ENCODE results near the gene SAMD8. TPM values are rescaled to one million over a fixed set of nuclear protein-coding genes. Genes with fewer than 3 reads are reported as not detected.

SAMD8 gene
- total RNA-seq, 1 experiment from 2014 or later = 28.1 TPM

- peak overlapping the region; percentile 62 for H3K27ac Mint-ChIP-seq (ENCODE audit: low read depth, unreplicated experiment)
- BruUV-seq (replicated peaks) = no TSS peak
- peaks cover 5% of the 10 kb centered on the region for H3K36me3 Mint-ChIP-seq (ENCODE audit: insufficient read depth, unreplicated experiment)
- no peaks in the 10 kb centered on the region for H3K27me3 Mint-ChIP-seq (ENCODE audit: insufficient read depth, unreplicated experiment)
- POLR2A ChIA-PET = interaction anchor here (1.0 kb wide), 1 partner anchor 103 kb away, joined by 3 read pairs; no protein-coding TSS in a partner anchor
- H3K9me3 Mint-ChIP-seq (ENCODE audit: unreplicated experiment) = no peaks in the 10 kb centered on the region
- H3K4me3 Mint-ChIP-seq (ENCODE audit: unreplicated experiment) = no peak overlapping the region
- CTCF ChIA-PET = interaction anchor here (0.6 to 1.1 kb wide), 10 partner anchors 7 to 1429 kb away, joined by 3 to 6 read pairs (median 4); no protein-coding TSS in a partner anchor
- peak; percentile 75 for DNase-seq (ENCODE audit: unreplicated experiment)
- intact Hi-C loops (cut with micrococcal nuclease) = loop anchor here (10.0 kb wide), 1 partner anchor 223 kb away; no protein-coding TSS in a partner anchor
- TF ChIP-seq CTCF (IDR thresholded peaks at IDR 0.05; ENCODE audit: unreplicated experiment) = no peak
- H3K4me1 Mint-ChIP-seq (ENCODE audit: insufficient read depth, unreplicated experiment) = peaks cover 18% of the 10 kb centered on the region
Measured at GRCh38 chr10:75107756-75108683, 3.4 kb upstream of the SAMD8 start.

- H3K9me3 Mint-ChIP-seq (ENCODE audit: unreplicated experiment) = no peaks in the 10 kb centered on the region
- H3K4me1 Mint-ChIP-seq (ENCODE audit: insufficient read depth, unreplicated experiment) = peaks cover 23% of the 10 kb centered on the region
- TF ChIP-seq CTCF (IDR thresholded peaks at IDR 0.05; ENCODE audit: unreplicated experiment) = peak; percentile 62
- H3K36me3 Mint-ChIP-seq (ENCODE audit: insufficient read depth, unreplicated experiment) = peaks cover 2% of the 10 kb centered on the region
- H3K27ac Mint-ChIP-seq (ENCODE audit: low read depth, unreplicated experiment) = peak overlapping the region; percentile 62
- CTCF ChIA-PET = interaction anchor here (0.6 to 1.1 kb wide), 11 partner anchors 8 to 838 kb away, joined by 3 to 6 read pairs (median 4); no protein-coding TSS in a partner anchor
- POLR2A ChIA-PET = interaction anchor here (0.6 to 1.0 kb wide), 4 partner anchors 29 to 933 kb away, joined by 3 read pairs; no protein-coding TSS in a partner anchor
- intact Hi-C loops (cut with micrococcal nuclease) = loop anchor here (10.0 kb wide), 1 partner anchor 224 kb away; no protein-coding TSS in a partner anchor
- no peak overlapping the region for H3K4me3 Mint-ChIP-seq (ENCODE audit: unreplicated experiment)
- H3K27me3 Mint-ChIP-seq (ENCODE audit: insufficient read depth, unreplicated experiment) = no peaks in the 10 kb centered on the region
- BruUV-seq (replicated peaks) = no TSS peak
- no peak for DNase-seq (ENCODE audit: unreplicated experiment)
Measured at GRCh38 chr10:75108684-75109458, 2.6 kb upstream of the SAMD8 start.

- Mint-ChIP-seq H3K27ac (ENCODE audit: low read depth, unreplicated experiment) (peak overlapping the region; percentile 62), H3K4me3 (ENCODE audit: unreplicated experiment) (peak overlapping the region; percentile 95), H3K9me3 (ENCODE audit: unreplicated experiment) (no peaks in the 10 kb centered on the region), H3K27me3 (ENCODE audit: insufficient read depth, unreplicated experiment) (no peaks in the 10 kb centered on the region), H3K4me1 (ENCODE audit: insufficient read depth, unreplicated experiment) (peaks cover 23% of the 10 kb centered on the region), H3K36me3 (ENCODE audit: insufficient read depth, unreplicated experiment) (no peaks in the 10 kb centered on the region)
- DNase-seq (ENCODE audit: unreplicated experiment) = no peak
- no TSS peak for BruUV-seq (replicated peaks)
- TF ChIP-seq CTCF (IDR thresholded peaks at IDR 0.05; ENCODE audit: unreplicated experiment) = no peak
- CTCF ChIA-PET = interaction anchor here (0.6 to 1.3 kb wide), 8 partner anchors 9 to 839 kb away, joined by 3 to 6 read pairs (median 3); no protein-coding TSS in a partner anchor
- POLR2A ChIA-PET = interaction anchor here (0.6 to 1.0 kb wide), 4 partner anchors 29 to 933 kb away, joined by 3 read pairs; no protein-coding TSS in a partner anchor
- intact Hi-C loops (cut with micrococcal nuclease) = loop anchor here (10.0 kb wide), 1 partner anchor 225 kb away; no protein-coding TSS in a partner anchor
Measured at GRCh38 chr10:75109459-75109778, 2.0 kb upstream of the SAMD8 start.
